Cortex of kidney (tissue), 1 donor: ENCODE data around the gene CORO1C.

Source experiments
- DNase-seq: peaks from one replicate; lab custom pipeline; 2025; lab: John Stamatoyannopoulos, UW

CORO1C gene

GRCh38 chr12:108647585-108648287 is 83.6 kb downstream of the CORO1C start:
- DNase-seq: no peak

GRCh38 chr12:108646600-108647579 is 84.4 kb downstream of the CORO1C start:
- DNase-seq: no peak

GRCh38 chr12:108645686-108646599 is 85.4 kb downstream of the CORO1C start:
- no peak for DNase-seq

GRCh38 chr12:108644811-108645120 is 86.6 kb downstream of the CORO1C start:
- DNase-seq: no peak

DNA sequence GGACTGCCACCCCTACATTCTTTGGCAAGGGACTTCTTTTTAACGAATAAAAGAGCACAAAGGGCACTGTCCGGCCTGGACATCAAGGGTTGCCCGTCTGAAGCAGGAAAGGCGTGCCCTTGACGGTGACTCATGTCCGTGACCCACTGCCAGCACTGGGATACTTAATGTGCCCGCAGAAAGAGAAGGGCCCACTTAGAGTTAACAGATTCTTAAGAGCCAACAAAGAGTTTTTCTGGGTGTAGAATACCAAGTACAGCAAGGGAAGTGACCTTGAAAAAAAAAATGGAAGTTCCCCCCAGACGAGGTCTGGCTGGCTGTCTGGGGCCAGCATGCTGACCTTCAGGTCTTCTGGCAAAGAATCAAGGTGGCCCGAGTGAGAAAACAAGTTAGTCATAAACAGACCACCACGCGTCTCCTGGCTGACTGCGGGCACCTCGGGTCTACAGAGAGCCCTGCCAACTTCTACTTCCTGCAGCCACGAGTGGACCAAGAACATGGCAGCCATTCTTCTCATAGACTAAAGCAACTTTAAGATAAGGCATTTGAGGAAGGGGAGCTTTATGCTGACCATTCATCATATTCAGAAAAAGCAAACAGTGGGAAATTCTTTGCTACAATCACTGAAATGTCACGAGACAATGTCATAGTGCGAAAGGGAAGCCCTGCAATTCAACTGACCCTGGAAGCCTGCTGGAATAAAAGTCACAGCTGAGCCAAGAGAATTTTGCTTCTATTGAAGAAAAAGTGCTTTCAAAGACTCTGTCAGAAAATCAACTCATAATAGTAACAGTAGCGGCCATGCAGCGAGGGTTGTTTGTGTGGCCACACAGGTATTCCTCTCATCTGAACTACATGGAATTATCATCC is 87.1 kb downstream of the CORO1C start:
- DNase-seq: no peak

DNA sequence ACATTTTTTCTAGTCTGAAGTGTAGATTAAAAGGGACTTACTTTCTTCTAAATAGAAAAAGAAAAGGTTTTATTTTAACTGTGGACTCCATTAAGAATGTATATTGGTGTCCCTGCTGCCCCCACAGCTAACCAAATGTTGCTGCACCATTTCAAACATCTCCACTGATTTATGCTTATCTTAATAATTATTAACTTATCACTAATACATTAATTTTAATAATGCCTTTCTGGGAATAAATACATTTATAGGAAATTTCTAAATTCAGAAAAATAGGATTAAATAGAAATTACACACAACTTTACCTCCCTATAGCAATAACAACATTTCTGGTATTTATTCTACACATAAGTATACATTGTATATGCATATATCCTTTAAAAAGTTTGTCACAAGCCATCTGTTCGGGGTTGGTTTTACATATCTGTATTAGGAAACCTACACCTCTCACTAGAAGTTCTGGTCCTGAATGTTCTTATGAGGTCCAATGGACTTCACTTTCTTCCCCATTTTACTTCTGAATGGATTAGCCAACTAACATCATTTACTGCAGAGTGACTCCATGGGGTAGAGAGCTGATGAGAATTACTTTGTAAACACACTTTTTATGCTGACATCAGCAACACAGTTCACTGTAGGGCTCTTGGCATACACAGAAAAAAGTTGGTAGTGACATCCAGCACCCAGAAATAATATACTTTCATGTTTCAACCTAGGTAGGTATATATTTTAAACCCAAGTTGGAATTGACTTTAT is 88.2 kb downstream of the CORO1C start:
- DNase-seq: no peak

DNA sequence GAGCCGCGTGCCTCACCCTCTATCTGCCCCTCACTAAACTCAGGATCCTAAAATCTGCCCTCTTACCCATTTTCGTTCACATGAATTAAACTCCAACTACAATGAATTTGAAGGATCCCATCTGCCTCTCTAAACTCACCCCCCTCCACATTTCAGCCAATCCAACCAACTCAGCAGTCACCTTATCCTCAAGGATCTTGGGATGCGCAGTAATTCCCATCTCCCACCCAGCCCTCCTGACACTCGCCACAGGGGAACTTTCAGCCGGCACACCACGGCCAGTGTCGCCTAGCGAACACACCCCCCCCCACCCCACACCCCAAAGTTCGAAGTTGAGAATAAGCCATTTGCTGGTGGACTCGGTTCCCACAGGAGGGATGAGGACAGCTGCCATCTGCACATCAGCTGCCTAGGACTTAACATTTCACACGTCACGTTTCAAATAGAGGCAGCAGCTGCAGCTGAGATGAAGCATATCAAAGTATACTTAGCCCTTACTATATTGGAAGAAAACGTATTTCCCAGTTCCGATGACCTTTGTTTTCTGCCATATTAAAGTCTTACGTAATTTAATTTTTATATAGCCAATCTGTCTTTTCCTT is 88.9 kb downstream of the CORO1C start:
- DNase-seq: no peak

DNA sequence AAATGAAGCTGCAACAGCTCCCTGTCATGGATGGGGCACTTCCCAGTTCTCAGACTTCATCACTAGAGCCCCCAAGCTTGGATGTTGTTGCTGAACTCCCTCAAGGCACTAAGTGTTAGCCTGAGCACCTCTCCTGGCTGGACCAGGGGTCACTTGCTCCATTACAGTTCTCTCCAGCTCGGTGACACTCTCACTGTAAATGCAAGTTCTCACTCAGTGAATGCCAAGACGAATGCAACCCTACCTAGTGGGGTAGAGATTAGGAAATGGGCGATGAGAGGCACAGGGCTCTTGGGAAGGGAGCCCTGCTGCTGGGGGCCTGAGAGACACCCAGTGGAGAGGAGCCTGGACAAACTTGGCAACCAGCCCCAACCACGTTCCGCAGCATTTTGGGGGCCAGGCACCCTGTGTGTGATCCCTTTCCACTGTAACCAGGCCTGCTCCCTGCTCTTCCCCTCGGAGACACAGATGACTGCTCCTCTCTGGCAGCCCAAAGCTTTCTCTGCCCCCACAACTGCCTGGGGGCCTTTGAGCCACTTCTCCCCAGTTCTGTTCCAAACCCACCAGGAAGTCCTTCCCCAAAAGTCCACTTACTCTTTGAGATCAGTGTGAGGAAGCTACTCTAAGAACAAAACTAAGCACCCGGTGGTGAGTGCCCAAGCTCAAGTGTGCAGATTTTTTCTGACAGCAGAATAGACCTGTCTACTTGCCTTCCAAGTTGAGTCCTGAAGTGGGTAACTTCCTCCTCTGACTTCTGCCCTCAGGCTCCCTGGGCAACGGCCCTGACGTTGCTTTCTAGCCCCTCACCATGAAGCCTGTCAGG is 89.7 kb downstream of the CORO1C start:
- no peak for DNase-seq

DNA sequence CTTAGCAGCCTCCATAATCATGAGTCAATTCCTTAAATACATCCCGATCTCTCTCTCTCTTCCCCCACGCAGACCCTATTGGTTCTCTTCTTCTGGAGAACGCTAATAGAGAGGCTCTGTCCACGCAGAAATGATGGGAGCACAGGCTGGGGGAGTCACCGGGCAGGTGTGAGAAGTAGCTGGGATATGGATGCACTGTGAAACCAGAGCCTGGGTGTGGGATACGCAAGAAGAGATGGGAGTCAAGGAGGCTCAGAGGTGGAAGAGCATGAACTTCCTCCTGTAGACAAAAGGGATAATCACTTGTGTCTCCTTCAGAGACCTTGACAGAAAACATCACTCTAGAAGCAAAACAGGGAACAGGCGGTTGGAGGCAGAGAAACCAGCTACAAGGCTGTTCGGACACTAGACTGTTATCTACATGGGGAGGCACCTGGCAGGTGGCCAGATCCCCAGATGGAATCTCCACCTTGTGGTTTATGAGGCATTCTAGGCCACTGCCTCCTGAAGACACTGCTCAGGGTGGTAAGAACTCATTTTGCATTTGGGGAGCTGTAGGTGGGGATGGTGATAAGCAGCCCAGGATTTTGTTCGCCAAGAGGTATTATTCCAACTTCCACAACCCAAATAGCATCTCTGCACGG is 90.4 kb downstream of the CORO1C start:
- no peak for DNase-seq

- no peak for DNase-seq
These were observed 92.1 kb downstream of the CORO1C start for GRCh38 chr12:108638997-108639822.

DNA sequence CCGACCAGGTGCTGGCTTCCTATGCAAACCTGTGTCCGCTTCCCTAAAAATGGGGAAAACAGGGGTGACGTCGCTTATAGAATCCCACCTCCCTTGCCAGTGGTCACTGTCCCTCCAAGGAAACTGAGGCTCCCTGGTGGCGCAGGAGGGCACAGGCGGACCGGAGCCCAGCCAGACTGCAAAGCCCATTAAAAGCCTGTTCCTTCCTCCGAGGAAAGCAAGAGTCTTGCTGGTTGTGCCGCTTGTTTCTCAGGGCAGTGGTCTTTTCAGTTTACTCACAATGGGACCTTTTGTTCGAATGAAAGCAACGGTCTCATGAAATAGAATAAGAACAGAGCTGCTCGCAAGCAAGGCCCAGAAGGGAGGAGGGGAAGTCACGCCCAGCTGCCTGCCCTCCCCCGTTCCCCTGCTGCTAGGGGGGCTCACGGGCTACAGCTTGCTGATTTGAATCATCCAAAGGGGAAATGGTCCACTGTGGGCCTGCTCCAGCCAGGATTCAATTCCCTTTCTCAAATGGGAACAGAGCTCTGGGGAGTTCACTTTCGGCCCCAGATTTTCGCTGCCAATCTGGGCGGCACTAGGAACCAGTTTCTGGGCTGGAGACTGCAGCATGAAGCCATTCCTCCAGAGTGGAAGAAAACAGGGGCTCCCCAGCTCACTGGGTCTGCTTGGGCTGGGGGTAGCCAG is 93.0 kb downstream of the CORO1C start:
- DNase-seq: no peak

GRCh38 chr12:108637222-108637971 is 93.9 kb downstream of the CORO1C start:
- DNase-seq: no peak

DNA sequence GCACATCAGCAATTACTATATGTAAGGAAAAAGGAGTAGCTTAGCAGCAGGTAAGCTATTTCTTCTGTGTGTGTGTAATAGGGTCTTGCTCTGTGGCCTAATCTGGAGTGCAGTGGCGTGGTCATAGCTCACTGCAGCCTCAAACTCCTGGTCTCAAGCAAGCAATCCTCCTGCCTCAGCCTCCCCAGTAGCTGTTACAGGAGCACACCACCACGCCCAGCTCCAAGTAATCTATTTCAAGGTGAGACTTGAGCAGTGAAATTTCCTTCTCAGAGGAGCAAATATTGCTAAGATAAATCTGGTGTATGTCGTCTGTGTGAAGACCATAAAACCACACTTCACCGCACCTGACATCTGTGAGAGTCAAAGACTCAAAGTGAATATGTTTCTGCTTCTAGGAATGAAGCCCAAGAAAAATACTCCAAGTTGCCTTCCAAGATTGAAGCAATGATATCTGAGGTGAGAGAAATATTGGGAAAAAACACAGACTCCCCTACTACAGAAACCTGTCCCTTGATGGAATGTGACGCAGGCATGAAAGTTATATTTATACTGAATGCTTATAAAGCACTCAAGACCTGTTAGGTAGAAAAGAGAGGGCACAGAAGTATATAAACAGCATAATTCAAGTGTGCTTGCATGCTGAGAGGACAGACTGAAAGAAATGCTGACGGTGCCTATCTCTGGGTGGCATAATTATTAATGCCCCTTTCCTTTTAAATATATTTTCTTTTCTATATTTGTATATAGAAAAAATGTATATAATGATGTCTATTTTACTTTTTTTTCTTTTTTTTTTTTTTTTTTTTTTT is 95.1 kb downstream of the CORO1C start:
- DNase-seq: no peak

- no peak for DNase-seq
These were observed 95.9 kb downstream of the CORO1C start for GRCh38 chr12:108635201-108635996.

- DNase-seq: no peak
These were observed 97.0 kb downstream of the CORO1C start for GRCh38 chr12:108634341-108634751.
